Upper lobe of left lung (tissue), 6 donors: ENCODE results near the gene FCHO2. TPM values are rescaled to one million over a fixed set of nuclear protein-coding genes. Genes with fewer than 3 reads are reported as not detected.

Experiments
- ATAC-seq, 2 donors: fragments of 200-7000 bp; cut with Tn5 transposase; one replicate each; pipeline ENCODE4 v1.9.1; 2022; ENCODE audit warnings: mild to moderate bottlenecking in 2 of 2, moderate library complexity in 2 of 2; ENCODE audit not compliant: low FRiP score in 2 of 2
- DNase-seq, 2 donors: peaks; one replicate each; pipeline ENCODE4 v3.0.0-alpha.2; 2019 to 2020
- H3K27ac ChIP-seq, 4 donors: fragments of 200-600 bp; sonication (generic); one replicate each; pipeline ENCODE4 v1.5.1; 2016 to 2019
- H3K27me3 ChIP-seq, 4 donors: fragments of 200-600 bp; sonication (generic); one replicate each; pipeline ENCODE4 v1.5.1; 2017 to 2019
- H3K36me3 ChIP-seq, 4 donors: fragments of 200-600 bp; sonication (generic); one replicate each; pipeline ENCODE4 v1.5.1; 2016 to 2019
- H3K4me1 ChIP-seq, 4 donors: fragments of 200-600 bp; sonication (generic); one replicate each; pipeline ENCODE4 v1.5.1; 2018 to 2019
- H3K4me3 ChIP-seq, 4 donors: fragments of 200-600 bp; sonication (generic); one replicate each; pipeline ENCODE4 v1.5.1; 2017 to 2019; ENCODE audit warnings: mild to moderate bottlenecking in 2 of 4, moderate library complexity in 1 of 4
- H3K9me3 ChIP-seq, 4 donors: fragments of 200-600 bp; sonication (generic); one replicate each; pipeline ENCODE4 v1.5.1; 2018 to 2019
- EP300 ChIP-seq, 4 donors: sonication (generic); formaldehyde crosslinking; IDR thresholded peaks; one replicate each; pipeline ENCODE4 v1.5.1; 2017; ENCODE audit warnings: antibody characterized with exemption in 4 of 4, control low read depth in 2 of 4
- POLR2A ChIP-seq, 4 donors: fragments of 450-650 bp; IDR thresholded peaks; one replicate each; pipeline ENCODE4 v1.5.1; 2016 to 2017; ENCODE audit warnings: antibody characterized with exemption in 4 of 4, mild to moderate bottlenecking in 2 of 4
- POLR2AphosphoS5 ChIP-seq, 2 donors: sonication (generic); formaldehyde crosslinking; IDR thresholded peaks; one replicate each; pipeline ENCODE4 v1.5.1; 2017; ENCODE audit warnings: antibody characterized with exemption in 2 of 2
- WGBS, 2 donors: methylation state at CpG; one replicate each; pipeline ENCODE4 v1.1.5; 2017 to 2018; 5-methylcytosine and 5-hydroxymethylcytosine counted together
- total RNA-seq, 6 donors: library from RNA; depleted of rRNA in 4 of 6; stranded (reverse); fragments of >200 nt in 4 of 6; gene quantifications; one replicate each; pipeline versions ENCODE4 v1.1.0 to v1.2.1, GENCODE V29; 2016 to 2021
- TF ChIP-seq, protein P1 (sequence below), 6 experiments: fragments of 450-650 bp in 4 of 6; fragments of 200-600 bp in 2 of 6; sonication (generic) in 2 of 6; IDR thresholded peaks; one replicate each; pipeline ENCODE4 v1.5.1; 2016 to 2019; ENCODE audit warnings: antibody characterized with exemption in 6 of 6
- donor health status: DM: no; HTN: no; CAD: no; lungs with moderate emphysema.
- donor health status: DM: no; HTN: yes; CAD: no; lungs with severe emphysema.

FCHO2 gene
- total RNA-seq, 6 donors from 2014 or later = 37.6 to 99.5 (median 79.7) TPM

DNA sequence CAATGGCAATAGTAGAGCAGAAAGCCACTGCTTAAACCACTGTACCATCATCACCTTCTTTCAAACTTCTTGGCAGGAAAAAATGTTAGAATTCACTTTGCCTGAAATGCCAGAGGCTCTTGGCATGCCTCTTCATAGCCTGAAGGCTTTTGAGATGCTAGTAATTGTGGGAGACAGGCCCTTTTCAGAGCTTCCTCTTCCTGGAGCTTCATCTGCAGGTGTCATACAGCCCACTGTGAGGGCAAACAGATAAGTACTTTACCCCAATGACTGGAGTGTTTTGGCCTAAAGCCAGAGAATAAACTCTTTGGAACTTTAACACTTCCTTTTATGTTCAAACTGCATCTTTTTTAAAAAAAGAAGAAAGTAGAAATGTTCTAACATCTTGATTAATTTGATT is 83.2 kb downstream of the FCHO2 start:
- Histone ChIP-seq H3K27ac (no peak overlapping the region), H3K27me3 (no peaks in the 10 kb centered on the region), H3K9me3 (no peaks in the 10 kb centered on the region), H3K4me3 (no peak overlapping the region), H3K4me1 (no peaks in the 10 kb centered on the region), H3K36me3 (peaks cover 5 to 28% (median 23%) of the 10 kb centered on the region in 4 donors)
- ATAC-seq = no peak
- no peak for DNase-seq
- TF ChIP-seq EP300 (IDR thresholded peaks at IDR 0.05) (no peak), POLR2A (IDR thresholded peaks at IDR 0.05) (no peak), POLR2AphosphoS5 (IDR thresholded peaks at IDR 0.05) (no peak)
- TF ChIP-seq, protein P1, sequence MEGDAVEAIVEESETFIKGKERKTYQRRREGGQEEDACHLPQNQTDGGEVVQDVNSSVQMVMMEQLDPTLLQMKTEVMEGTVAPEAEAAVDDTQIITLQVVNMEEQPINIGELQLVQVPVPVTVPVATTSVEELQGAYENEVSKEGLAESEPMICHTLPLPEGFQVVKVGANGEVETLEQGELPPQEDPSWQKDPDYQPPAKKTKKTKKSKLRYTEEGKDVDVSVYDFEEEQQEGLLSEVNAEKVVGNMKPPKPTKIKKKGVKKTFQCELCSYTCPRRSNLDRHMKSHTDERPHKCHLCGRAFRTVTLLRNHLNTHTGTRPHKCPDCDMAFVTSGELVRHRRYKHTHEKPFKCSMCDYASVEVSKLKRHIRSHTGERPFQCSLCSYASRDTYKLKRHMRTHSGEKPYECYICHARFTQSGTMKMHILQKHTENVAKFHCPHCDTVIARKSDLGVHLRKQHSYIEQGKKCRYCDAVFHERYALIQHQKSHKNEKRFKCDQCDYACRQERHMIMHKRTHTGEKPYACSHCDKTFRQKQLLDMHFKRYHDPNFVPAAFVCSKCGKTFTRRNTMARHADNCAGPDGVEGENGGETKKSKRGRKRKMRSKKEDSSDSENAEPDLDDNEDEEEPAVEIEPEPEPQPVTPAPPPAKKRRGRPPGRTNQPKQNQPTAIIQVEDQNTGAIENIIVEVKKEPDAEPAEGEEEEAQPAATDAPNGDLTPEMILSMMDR (IDR thresholded peaks at IDR 0.05) = no peak

DNA sequence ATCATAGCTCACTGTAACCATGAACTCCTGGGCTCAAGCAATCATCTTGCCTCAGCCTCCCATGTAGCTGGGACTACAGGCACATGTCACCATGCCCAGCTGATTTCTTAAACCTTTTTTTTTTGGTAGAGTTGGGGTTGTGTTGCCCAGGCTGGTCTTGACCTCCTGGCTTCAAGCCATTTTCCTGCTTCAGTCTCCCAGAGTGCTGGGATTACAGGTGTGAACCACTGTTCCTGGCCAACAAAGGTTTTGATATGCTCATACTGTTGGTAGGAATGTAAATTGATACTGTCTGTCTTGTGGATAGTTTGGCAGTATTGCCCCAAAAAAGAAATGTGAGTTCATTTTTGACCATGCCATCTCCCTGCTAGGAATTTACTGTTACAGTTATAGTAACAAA is 87.2 kb downstream of the FCHO2 start:
- TF ChIP-seq POLR2AphosphoS5 (IDR thresholded peaks at IDR 0.05) (no peak), POLR2A (IDR thresholded peaks at IDR 0.05) (no peak), EP300 (IDR thresholded peaks at IDR 0.05) (no peak)
- TF ChIP-seq, protein P1 (IDR thresholded peaks at IDR 0.05) = no peak
- Histone ChIP-seq H3K27me3 (no peaks in the 10 kb centered on the region), H3K9me3 (no peaks in the 10 kb centered on the region), H3K4me1 (no peaks in the 10 kb centered on the region), H3K27ac (no peak overlapping the region), H3K4me3 (no peak overlapping the region), H3K36me3 (peaks cover 0 to 5% (median 3%) of the 10 kb centered on the region in 4 donors)
- no peak for DNase-seq
- ATAC-seq = no peak

DNA sequence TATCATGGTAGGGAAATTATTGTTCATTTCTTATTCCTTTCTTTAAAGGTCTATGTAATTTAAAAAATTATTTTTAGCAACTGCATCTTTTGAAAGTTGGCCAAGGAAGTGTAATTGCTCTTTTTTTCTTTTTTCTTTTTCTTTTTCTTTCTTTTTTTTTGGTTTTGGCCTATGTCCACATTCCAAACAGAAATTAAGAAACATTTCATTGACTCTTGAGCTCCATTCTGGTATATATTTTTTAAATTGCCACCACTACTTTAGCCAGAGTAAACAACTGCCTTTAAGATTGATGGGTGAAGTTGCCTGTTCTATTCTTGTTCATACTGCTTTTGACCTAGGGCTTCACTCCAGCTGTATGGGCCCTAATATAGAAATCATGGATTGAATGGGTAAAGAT is 88.7 kb downstream of the FCHO2 start:
- TF ChIP-seq EP300 (IDR thresholded peaks at IDR 0.05) (no peak), POLR2A (IDR thresholded peaks at IDR 0.05) (no peak), POLR2AphosphoS5 (IDR thresholded peaks at IDR 0.05) (no peak)
- TF ChIP-seq, protein P1 (IDR thresholded peaks at IDR 0.05) = no peak
- peaks cover 0 to 3% (median 0%) of the 10 kb centered on the region in 4 donors for H3K36me3 ChIP-seq
- H3K4me3 ChIP-seq = no peak overlapping the region
- H3K4me1 ChIP-seq = no peaks in the 10 kb centered on the region
- H3K27ac ChIP-seq = no peak overlapping the region
- H3K27me3 ChIP-seq = no peaks in the 10 kb centered on the region
- no peaks in the 10 kb centered on the region for H3K9me3 ChIP-seq
- DNase-seq = no peak
- no peak for ATAC-seq

DNA sequence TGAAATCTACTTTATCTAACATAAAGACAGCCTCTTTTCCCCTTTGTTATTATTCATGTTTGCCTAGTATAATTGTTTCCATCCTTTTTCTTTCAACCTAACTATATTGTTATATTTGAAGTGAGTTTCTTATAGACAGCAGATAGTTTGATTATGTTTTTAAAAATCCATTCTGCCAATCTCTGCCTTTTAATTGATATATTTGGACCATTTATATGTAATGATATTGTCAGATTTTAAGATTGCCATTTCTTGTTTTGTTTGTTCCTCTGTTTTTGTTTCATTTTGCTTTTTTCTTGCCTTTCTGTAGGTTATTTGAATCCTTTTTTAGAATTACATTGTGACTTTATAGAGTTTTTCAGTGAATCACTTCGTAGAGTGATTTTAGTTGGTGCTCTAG is 89.8 kb downstream of the FCHO2 start:
- ATAC-seq (no peak), DNase-seq (no peak)
- TF ChIP-seq POLR2A (IDR thresholded peaks at IDR 0.05) (no peak), EP300 (IDR thresholded peaks at IDR 0.05) (no peak), POLR2AphosphoS5 (IDR thresholded peaks at IDR 0.05) (no peak)
- TF ChIP-seq, protein P1 (IDR thresholded peaks at IDR 0.05) = no peak
- no peaks in the 10 kb centered on the region for H3K9me3 ChIP-seq
- H3K36me3 ChIP-seq = peaks cover 0 to 7% (median 2%) of the 10 kb centered on the region in 4 donors
- H3K27me3 ChIP-seq = no peaks in the 10 kb centered on the region
- no peak overlapping the region for H3K4me3 ChIP-seq
- no peak overlapping the region for H3K27ac ChIP-seq
- WGBS, 2 donors = 93 to 100% methylated on average over 1 of the region's 1 CpG
- H3K4me1 ChIP-seq = no peaks in the 10 kb centered on the region

DNA sequence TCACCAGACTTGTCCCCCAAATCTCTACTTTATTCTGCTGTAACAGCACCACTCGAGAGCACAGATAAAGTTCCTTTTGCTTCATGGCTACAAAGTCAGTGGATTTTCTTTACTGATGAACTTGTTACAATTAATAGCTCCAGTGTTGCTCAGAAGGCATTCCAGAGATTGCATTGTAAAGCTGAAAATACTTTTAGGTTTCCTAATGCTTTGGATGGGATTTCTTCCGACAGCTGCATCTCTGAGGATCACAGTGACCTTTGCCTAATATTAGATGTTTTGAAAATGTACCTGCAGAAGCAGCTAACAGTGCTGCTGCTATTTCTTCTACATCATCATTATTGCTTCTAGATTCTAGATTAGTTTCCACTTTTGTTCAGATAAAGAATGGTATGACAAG is 105.8 kb downstream of the FCHO2 start:
- H3K9me3 ChIP-seq = no peaks in the 10 kb centered on the region
- no peak for DNase-seq
- TF ChIP-seq, protein P1 (IDR thresholded peaks at IDR 0.05) = no peak
- TF ChIP-seq POLR2A (IDR thresholded peaks at IDR 0.05) = no peak
- TF ChIP-seq EP300 (IDR thresholded peaks at IDR 0.05) = no peak
- no peak for TF ChIP-seq POLR2AphosphoS5 (IDR thresholded peaks at IDR 0.05)
- H3K36me3 ChIP-seq = peaks cover 10 to 40% (median 11%) of the 10 kb centered on the region in 4 donors
- WGBS, 2 donors = 87 to 88% methylated on average over 2 of the region's 2 CpGs
- H3K4me1 ChIP-seq = no peaks in the 10 kb centered on the region
- H3K27ac ChIP-seq = no peak overlapping the region
- no peak overlapping the region for H3K4me3 ChIP-seq
- ATAC-seq = no peak
- no peaks in the 10 kb centered on the region for H3K27me3 ChIP-seq
